GM12878 (cell line): Measurements from ENCODE around the gene LRRC26. TPM values are rescaled to one million over a fixed set of nuclear protein-coding genes. Genes with fewer than 3 reads are reported as not detected.

ENCODE experiments used
- ATAC-seq: fragments of 200-7000 bp; cut with Tn5 transposase; 3 replicates; pipeline ENCODE4 v1.9.1; 2020; ENCODE audit warnings: mild to moderate bottlenecking, moderate library complexity
- BruUV-seq: library from RNA; stranded (reverse); fragments of 400-500 nt; replicated peaks from 2 replicates; lab custom pipeline; 2021; lab: Mats Ljungman, UMichigan
- CTCF ChIA-PET: fragments of 300-600 bp; sonication (Branson Sonifier 250); formaldehyde crosslinking; extraction: SDS; loops from one replicate; lab custom pipeline; 2021; ENCODE audit warnings: inconsistent platforms; lab: Yijun Ruan, JAX
- POLR2A ChIA-PET: fragments of 350-600 bp; formaldehyde crosslinking; extraction: SDS; loops from one replicate; lab custom pipeline; 2021; ENCODE audit warnings: inconsistent platforms; lab: Charles Lee
- RAD21 ChIA-PET: fragments of 300-600 bp; sonication (Branson Sonifier 250); formaldehyde crosslinking; loops from one replicate; lab custom pipeline; 2023; ENCODE audit warnings: antibody characterized with exemption; ENCODE audit not compliant: unreplicated experiment; lab: Charles Lee
- SMC1A ChIA-PET: fragments of 300-600 bp; sonication (Branson Sonifier 250); formaldehyde crosslinking; loops from one replicate; lab custom pipeline; 2023; ENCODE audit not compliant: unreplicated experiment, uncharacterized antibody; lab: Charles Lee
- DNase-seq: peaks from one replicate; pipeline ENCODE4 v3.0.0-alpha.2; 2011; ENCODE audit warnings: low read depth, low spot score
- FAIRE-seq: peaks from 3 replicates; lab custom pipeline; 2011; peaks lifted over from hg19 to GRCh38; lab: Jason Lieb, UNC
- H2AFZ ChIP-seq: 2 replicates; pipeline ENCODE4 v1.6.0; 2011; ENCODE audit warnings: low read depth, low read length, control low read depth; ENCODE audit not compliant: control insufficient read depth
- H3K27ac ChIP-seq: 2 replicates; pipeline ENCODE4 v1.5.1; 2011; ENCODE audit warnings: control low read depth; ENCODE audit not compliant: control insufficient read depth, insufficient read depth
- H3K27me3 ChIP-seq, 2 experiments: replicated peaks in 1 of 2; 2 replicates each; pipeline versions ENCODE4 v1.6.0 to v1.6.1; 2011; ENCODE audit warnings: low read length in 1 of 2; ENCODE audit not compliant: control insufficient read depth in 2 of 2, insufficient read depth in 2 of 2
- H3K36me3 ChIP-seq, 2 experiments: 2 replicates each; pipeline ENCODE4 v1.5.1; 2011; ENCODE audit warnings: low read length in 1 of 2; ENCODE audit not compliant: control insufficient read depth in 2 of 2, insufficient read depth in 2 of 2
- H3K4me1 ChIP-seq: 2 replicates; pipeline ENCODE4 v1.6.1; 2011; ENCODE audit warnings: mild to moderate bottlenecking, low read length, moderate library complexity, mixed read lengths; ENCODE audit not compliant: control insufficient read depth, insufficient read depth
- H3K4me2 ChIP-seq: 2 replicates; pipeline ENCODE4 v1.6.0; 2011; ENCODE audit warnings: control low read depth; ENCODE audit not compliant: control insufficient read depth, insufficient read depth
- H3K4me3 ChIP-seq: fragments of 200-600 bp; sonication (generic); 2 replicates; pipeline ENCODE4 v1.5.1; 2016
- H3K79me2 ChIP-seq: 2 replicates; pipeline ENCODE4 v1.6.0; 2011; ENCODE audit warnings: low read length; ENCODE audit not compliant: control insufficient read depth, insufficient read depth
- H3K9ac ChIP-seq: 2 replicates; pipeline ENCODE4 v1.8.0; 2011; ENCODE audit warnings: low read length, control low read depth, mixed read lengths; ENCODE audit not compliant: control insufficient read depth, insufficient read depth
- H3K9me3 ChIP-seq: replicated peaks from 3 replicates; pipeline ENCODE4 v1.5.1; 2011; ENCODE audit warnings: mild to moderate bottlenecking, low read length; ENCODE audit not compliant: control insufficient read depth, insufficient read depth
- H4K20me1 ChIP-seq: 2 replicates; pipeline ENCODE4 v1.6.0; 2011; ENCODE audit not compliant: control insufficient read depth, insufficient read depth
- BACH1 ChIP-seq: fragments of 450-650 bp; IDR thresholded peaks from 2 replicates; pipeline ENCODE4 v1.6.1; 2017; ENCODE audit warnings: mild to moderate bottlenecking, borderline replicate concordance
- E2F4 ChIP-seq: IDR thresholded peaks from 2 replicates; pipeline ENCODE4 v1.6.1; 2012; ENCODE audit warnings: low read depth, low read length, improper control_type of control experiment
- POU2F2 ChIP-seq: IDR thresholded peaks from 3 replicates; pipeline ENCODE4 v1.6.1; 2011; ENCODE audit warnings: low read depth, mild to moderate bottlenecking, low read length, borderline replicate concordance
- TCF3 ChIP-seq: IDR thresholded peaks from 2 replicates; pipeline ENCODE4 v1.6.1; 2012; ENCODE audit warnings: low read depth, mild to moderate bottlenecking, low read length, borderline replicate concordance; ENCODE audit not compliant: insufficient read depth
- ZNF207 ChIP-seq: fragments of 450-650 bp; IDR thresholded peaks from 2 replicates; pipeline ENCODE4 v1.6.1; 2014; ENCODE audit warnings: antibody characterized with exemption, mild to moderate bottlenecking, borderline replicate concordance
- WGBS: methylation state at CpG from one replicate; pipeline ENCODE4 v1.1.6; 2016; ENCODE audit warnings: low lambda C conversion rate; ENCODE audit not compliant: insufficient replicate concordance, insufficient coverage; ENCODE audit errors: missing lambda C conversion rate; 5-methylcytosine and 5-hydroxymethylcytosine counted together
- in situ Hi-C: fragments of 300-500 bp; cut with MboI; formaldehyde crosslinking; loops from 9 replicates; pipeline ENCODE4 v1.14.3; 2018; ENCODE audit warnings: mixed read lengths
- intact Hi-C: fragments of 100-400 bp; cut with micrococcal nuclease; formaldehyde crosslinking; loops from one replicate; pipeline ENCODE4 v1.14.2; 2022; ENCODE audit not compliant: unreplicated experiment
- polyA plus RNA-seq, 11 experiments: library from polyadenylated mRNA; depleted of rRNA in 4 of 11; unstranded in 6 of 11; stranded (reverse) in 5 of 11; fragments of >200 nt; fragmentation: Nextera tagmentation in 4 of 11; fragmentation: Illumina TruSeq in 1 of 11; extraction: Ambion mirVana in 4 of 11; extraction: Trizol in 1 of 11; gene quantifications; 1 replicate in 1 of 11; 2 replicates in 10 of 11; pipeline versions ENCODE4 v1.2.1 to v1.2.3, GENCODE V29; 2011 to 2016; ENCODE audit warnings: inconsistent platforms in 2 of 11, missing spikeins in 2 of 11, low read depth in 1 of 11
- total RNA-seq, 4 experiments: library from RNA; depleted of rRNA in 3 of 4; stranded (reverse); fragments of >200 nt in 3 of 4; fragmentation: Illumina TruSeq in 1 of 4; extraction: Trizol in 1 of 4; gene quantifications; 2 replicates each; pipeline versions ENCODE4 v1.2.1 to v1.2.3, GENCODE V29; 2013 to 2021

Gene LRRC26
- total and polyA plus RNA-seq, 10 of the 15 experiments (the other 5 are each of a cell fraction or from before 2014, with no cell fraction given) = 0.29 to 0.91 (median 0.64) TPM; not detected in 5

GRCh38 chr9:137191691-137192447 is 22.0 kb upstream of the LRRC26 start:
- ChIA-PET SMC1A (no interaction called here), RAD21 (no interaction called here), POLR2A (interaction anchor here (0.6 to 2.8 kb wide), 4 partner anchors 32 to 70 kb away, joined by 3 to 10 read pairs (median 4); partner anchors contain the start of gene CYSRT1), CTCF (no interaction called here)
- 82% methylated on average over 22 of the region's 22 CpGs for WGBS
- intact Hi-C loops (no loop called here), in situ Hi-C loops (no loop called here)
- no peak overlapping the region for H3K4me3 ChIP-seq
- H2AFZ ChIP-seq = no peak overlapping the region
- ATAC-seq (no peak), FAIRE-seq (no peak), DNase-seq (no peak)
- no peak for TF ChIP-seq BACH1
- TF ChIP-seq TCF3 = no peak
- no peak for TF ChIP-seq ZNF207
- no peak for TF ChIP-seq E2F4
- no peak for TF ChIP-seq POU2F2
- no peak overlapping the region for H3K4me2 ChIP-seq
- BruUV-seq = no TSS peak
- peaks cover 0 to 7% of the 10 kb centered on the region in 2 experiments; a peak in 3 of 4 replicates for H3K36me3 ChIP-seq
- no peak overlapping the region for H3K27ac ChIP-seq
- peaks cover 29% of the 10 kb centered on the region for H3K79me2 ChIP-seq
- H3K27me3 ChIP-seq = no peaks in the 10 kb centered on the region
- peaks cover 7% of the 10 kb centered on the region; the same call in 1 of the 2 replicates for H4K20me1 ChIP-seq
- H3K9me3 ChIP-seq = no peaks in the 10 kb centered on the region
- no peak overlapping the region for H3K9ac ChIP-seq
- H3K4me1 ChIP-seq = peaks cover 16% of the 10 kb centered on the region
